Astrocyte (in vitro differentiated cells and primary cell): ENCODE data around the gene DLGAP1. TPM values are rescaled to one million over a fixed set of nuclear protein-coding genes. Genes with fewer than 3 reads are reported as not detected.

ENCODE experiments used
- DNase-seq: peaks from one replicate; pipeline ENCODE4 v3.0.0-alpha.2; 2010; ENCODE audit warnings: low read depth
- FAIRE-seq: peaks from 2 replicates; lab custom pipeline; 2011; peaks lifted over from hg19 to GRCh38; lab: Jason Lieb, UNC
- H2AFZ ChIP-seq: 2 replicates; pipeline ENCODE4 v1.6.0; 2012; ENCODE audit warnings: low read depth, low read length, inconsistent platforms
- H3K27ac ChIP-seq: 2 replicates; pipeline ENCODE4 v1.5.1; 2011; ENCODE audit warnings: low read depth, low read length, inconsistent platforms
- H3K27me3 ChIP-seq: 2 replicates; pipeline ENCODE4 v1.6.0; 2011; ENCODE audit warnings: low read length, inconsistent platforms; ENCODE audit not compliant: insufficient read depth
- H3K36me3 ChIP-seq: 2 replicates; pipeline ENCODE4 v1.5.1; 2011; ENCODE audit warnings: low read length, inconsistent platforms; ENCODE audit not compliant: insufficient read depth
- H3K4me1 ChIP-seq: 2 replicates; pipeline ENCODE4 v1.5.1; 2011; ENCODE audit warnings: low read length, inconsistent platforms; ENCODE audit not compliant: insufficient read depth
- H3K4me2 ChIP-seq: 2 replicates; pipeline ENCODE4 v1.6.0; 2012; ENCODE audit warnings: low read length, inconsistent platforms
- H3K4me3 ChIP-seq: 2 replicates; pipeline ENCODE4 v1.5.1; 2011; ENCODE audit warnings: low read depth, mild to moderate bottlenecking, low read length, inconsistent platforms; ENCODE audit not compliant: insufficient read depth
- H3K79me2 ChIP-seq: 2 replicates; pipeline ENCODE4 v1.6.0; 2012; ENCODE audit warnings: mild to moderate bottlenecking, low read length, inconsistent platforms; ENCODE audit not compliant: insufficient read depth
- H3K9ac ChIP-seq: 2 replicates; pipeline ENCODE4 v1.6.0; 2012; ENCODE audit warnings: mild to moderate bottlenecking, low read length, inconsistent platforms
- H3K9me3 ChIP-seq: 2 replicates; pipeline ENCODE4 v1.5.1; 2012; ENCODE audit warnings: low read depth, mild to moderate bottlenecking, low read length, inconsistent platforms; ENCODE audit not compliant: insufficient read depth
- H4K20me1 ChIP-seq: 2 replicates; pipeline ENCODE4 v1.6.0; 2012; ENCODE audit warnings: low read length, inconsistent platforms; ENCODE audit not compliant: insufficient read depth
- H3K27ac Mint-ChIP-seq: one replicate; pipeline ENCODE4 v1.8.0; 2021; ENCODE audit warnings: mild to moderate bottlenecking, mixed read lengths; ENCODE audit not compliant: unreplicated experiment
- H3K27me3 Mint-ChIP-seq: one replicate; pipeline ENCODE4 v1.8.0; 2021; ENCODE audit warnings: low read depth, mixed read lengths; ENCODE audit not compliant: unreplicated experiment
- H3K36me3 Mint-ChIP-seq: one replicate; pipeline ENCODE4 v1.8.0; 2021; ENCODE audit warnings: low read depth, mixed read lengths; ENCODE audit not compliant: unreplicated experiment
- H3K4me1 Mint-ChIP-seq: one replicate; pipeline ENCODE4 v1.8.0; 2021; ENCODE audit warnings: low read depth, mixed read lengths; ENCODE audit not compliant: unreplicated experiment
- H3K4me3 Mint-ChIP-seq: one replicate; pipeline ENCODE4 v1.8.0; 2021; ENCODE audit warnings: mild to moderate bottlenecking, moderate library complexity, mixed read lengths; ENCODE audit not compliant: unreplicated experiment
- H3K9me3 Mint-ChIP-seq: one replicate; pipeline ENCODE4 v1.8.0; 2021; ENCODE audit warnings: mild to moderate bottlenecking, mixed read lengths; ENCODE audit not compliant: unreplicated experiment
- CTCF ChIP-seq: IDR thresholded peaks from 2 replicates; pipeline ENCODE4 v1.5.1; 2011; ENCODE audit warnings: low read depth, mild to moderate bottlenecking, inconsistent platforms, low read length, moderate library complexity; ENCODE audit not compliant: insufficient read depth
- EZH2 ChIP-seq: IDR thresholded peaks from 2 replicates; pipeline ENCODE4 v1.6.1; 2012; ENCODE audit warnings: mild to moderate bottlenecking, low read length, inconsistent platforms; ENCODE audit not compliant: insufficient read depth
- total RNA-seq: library from RNA; stranded (reverse); gene quantifications from 2 replicates; pipeline ENCODE4 v1.2.1, GENCODE V29; 2021

The DLGAP1 gene
- total RNA-seq, 1 donor from 2014 or later, result 2.3 TPM

- Histone ChIP-seq H3K27me3 (no peaks in the 10 kb centered on the region), H3K27ac (no peak overlapping the region), H4K20me1 (no peaks in the 10 kb centered on the region), H3K79me2 (no peaks in the 10 kb centered on the region), H3K9ac (no peak overlapping the region), H3K9me3 (no peaks in the 10 kb centered on the region), H3K36me3 (no peaks in the 10 kb centered on the region), H2AFZ (no peak overlapping the region), H3K4me1 (no peaks in the 10 kb centered on the region), H3K4me3 (no peak overlapping the region), H3K4me2 (no peak overlapping the region)
- TF ChIP-seq CTCF (no peak), EZH2 (no peak)
- Mint-ChIP-seq H3K4me3 (no peak overlapping the region), H3K9me3 (peaks cover 2% of the 10 kb centered on the region), H3K36me3 (no peaks in the 10 kb centered on the region), H3K27me3 (no peaks in the 10 kb centered on the region), H3K27ac (no peak overlapping the region), H3K4me1 (peaks cover 1% of the 10 kb centered on the region)
- FAIRE-seq (no peak), DNase-seq (no peak)
These were observed 168.9 kb downstream of the DLGAP1 start for GRCh38 chr18:4286256-4286655.

- H3K4me1 Mint-ChIP-seq, result peaks cover 1% of the 10 kb centered on the region
- FAIRE-seq, result no peak
- TF ChIP-seq CTCF, result no peak
- TF ChIP-seq EZH2, result no peak
These were observed 169.6 kb downstream of the DLGAP1 start for GRCh38 chr18:4285525-4285924.

GRCh38 chr18:4284528-4284927 lies 170.6 kb downstream of the DLGAP1 start:
- H3K27me3 ChIP-seq, result no peaks in the 10 kb centered on the region
- no peak overlapping the region for H3K4me2 ChIP-seq
- FAIRE-seq (no peak), DNase-seq (no peak)
- H3K4me3 Mint-ChIP-seq, result no peak overlapping the region
- TF ChIP-seq CTCF (no peak), EZH2 (no peak)
- peaks cover 2% of the 10 kb centered on the region for H3K9me3 Mint-ChIP-seq
- no peak overlapping the region for H3K4me3 ChIP-seq
- H3K27ac Mint-ChIP-seq, result no peak overlapping the region
- H3K4me1 ChIP-seq, result no peaks in the 10 kb centered on the region
- H3K9me3 ChIP-seq, result no peaks in the 10 kb centered on the region
- H3K36me3 Mint-ChIP-seq, result no peaks in the 10 kb centered on the region
- no peaks in the 10 kb centered on the region for H4K20me1 ChIP-seq
- H3K4me1 Mint-ChIP-seq, result peaks cover 1% of the 10 kb centered on the region
- H2AFZ ChIP-seq, result no peak overlapping the region
- no peaks in the 10 kb centered on the region for H3K79me2 ChIP-seq
- no peak overlapping the region for H3K27ac ChIP-seq
- no peaks in the 10 kb centered on the region for H3K27me3 Mint-ChIP-seq
- H3K36me3 ChIP-seq, result no peaks in the 10 kb centered on the region
- no peak overlapping the region for H3K9ac ChIP-seq

More at GRCh38 chr18:4285525-4285924, 169.6 kb downstream of the DLGAP1 start:
- no peaks in the 10 kb centered on the region for H3K27me3 Mint-ChIP-seq
- Histone ChIP-seq H3K27me3 (no peaks in the 10 kb centered on the region), H3K4me1 (no peaks in the 10 kb centered on the region), H3K4me2 (no peak overlapping the region), H3K9ac (no peak overlapping the region), H3K79me2 (no peaks in the 10 kb centered on the region), H3K4me3 (no peak overlapping the region), H3K36me3 (no peaks in the 10 kb centered on the region), H3K9me3 (no peaks in the 10 kb centered on the region), H4K20me1 (no peaks in the 10 kb centered on the region), H2AFZ (no peak overlapping the region), H3K27ac (no peak overlapping the region)
- H3K9me3 Mint-ChIP-seq, result peaks cover 2% of the 10 kb centered on the region
- H3K27ac Mint-ChIP-seq, result no peak overlapping the region
- no peaks in the 10 kb centered on the region for H3K36me3 Mint-ChIP-seq
- no peak overlapping the region for H3K4me3 Mint-ChIP-seq
- no peak for DNase-seq
